Naive B cell (primary cell): ENCODE data around the gene SERPINA12. TPM values are rescaled to one million over a fixed set of nuclear protein-coding genes. Genes with fewer than 3 reads are reported as not detected.
"Not testable (repeated sequence)": the region's sequence is repeated elsewhere in the genome, so short reads cannot be mapped to it uniquely, and the experiment has no call there.

ENCODE experiments used
- ATAC-seq, 2 donors: fragments of 150-1000 bp; cut with Tn5 transposase; 2 replicates each; pipeline ENCODE4 v1.10.0; 2021; ENCODE audit warnings: low read depth in 2 of 2, mild to moderate bottlenecking in 2 of 2, moderate library complexity in 2 of 2
- DNase-seq: peaks from one replicate; pipeline ENCODE4 v3.0.0; 2022
- H3K27ac Mint-ChIP-seq, 6 donors: one replicate each; pipeline ENCODE4 v1.8.0; 2020 to 2022; ENCODE audit warnings: mild to moderate bottlenecking in 6 of 6, mixed read lengths in 6 of 6, moderate library complexity in 5 of 6, inconsistent platforms in 2 of 6
- H3K27me3 Mint-ChIP-seq, 3 donors: one replicate each; pipeline ENCODE4 v1.8.0; 2021 to 2022; ENCODE audit warnings: mixed read lengths in 3 of 3, mild to moderate bottlenecking in 1 of 3
- H3K36me3 Mint-ChIP-seq, 2 donors: one replicate each; pipeline ENCODE4 v1.8.0; 2020 to 2022; ENCODE audit warnings: mixed read lengths in 2 of 2, inconsistent platforms in 1 of 2, mild to moderate bottlenecking in 1 of 2
- H3K4me1 Mint-ChIP-seq, 3 donors: one replicate each; pipeline ENCODE4 v1.8.0; 2020 to 2022; ENCODE audit warnings: mixed read lengths in 3 of 3, inconsistent platforms in 1 of 3, mild to moderate bottlenecking in 1 of 3, moderate library complexity in 1 of 3
- H3K4me3 Mint-ChIP-seq, 8 donors: one replicate each; pipeline ENCODE4 v1.8.0; 2020 to 2022; ENCODE audit warnings: mild to moderate bottlenecking in 8 of 8, mixed read lengths in 8 of 8, moderate library complexity in 8 of 8, inconsistent platforms in 2 of 8
- H3K9me3 Mint-ChIP-seq, 7 donors: one replicate each; pipeline ENCODE4 v1.8.0; 2020 to 2022; ENCODE audit warnings: mixed read lengths in 7 of 7, mild to moderate bottlenecking in 5 of 7, inconsistent platforms in 2 of 7, moderate library complexity in 1 of 7
- polyA plus RNA-seq, 6 donors: library from polyadenylated mRNA; unstranded; fragments of 300-500 nt; fragmentation: Illumina TruSeq; gene quantifications; one replicate each; pipeline ENCODE4 v1.2.3, GENCODE V29; 2021; ENCODE audit warnings: low read depth in 6 of 6

The SERPINA12 gene
- polyA plus RNA-seq, 6 donors from 2014 or later, result not detected

DNA sequence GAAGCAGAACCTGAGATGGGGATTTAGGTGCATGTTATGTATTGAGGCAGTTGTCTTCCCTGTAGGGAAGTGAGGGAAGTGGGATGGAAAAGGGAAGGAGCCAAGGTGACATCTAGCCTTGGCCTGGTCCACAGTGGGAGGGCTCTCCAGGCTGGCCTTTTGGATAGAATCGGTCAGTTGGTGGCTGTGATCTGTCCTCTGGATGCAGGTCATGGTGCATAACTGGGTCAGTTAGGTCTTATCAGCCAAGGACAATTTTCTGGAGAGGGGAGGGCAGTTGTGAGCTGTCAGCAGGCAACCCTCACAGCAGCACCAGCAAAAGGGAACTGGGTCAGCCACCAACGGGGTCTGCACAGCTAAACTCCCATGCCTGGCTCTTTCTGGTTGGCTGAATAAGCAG lies 9.6 kb downstream of the SERPINA12 start:
- peaks cover 0 to 4% (median 0%) of the 10 kb centered on the region in 7 donors for H3K9me3 Mint-ChIP-seq
- ATAC-seq, result no peak
- no peaks in the 10 kb centered on the region for H3K4me1 Mint-ChIP-seq
- H3K36me3 Mint-ChIP-seq, result no peaks in the 10 kb centered on the region
- no peak overlapping the region for H3K27ac Mint-ChIP-seq
- H3K4me3 Mint-ChIP-seq, result no peak overlapping the region
- no peak for DNase-seq
- H3K27me3 Mint-ChIP-seq, result peaks cover 0 to 6% (median 5%) of the 10 kb centered on the region in 3 donors

DNA sequence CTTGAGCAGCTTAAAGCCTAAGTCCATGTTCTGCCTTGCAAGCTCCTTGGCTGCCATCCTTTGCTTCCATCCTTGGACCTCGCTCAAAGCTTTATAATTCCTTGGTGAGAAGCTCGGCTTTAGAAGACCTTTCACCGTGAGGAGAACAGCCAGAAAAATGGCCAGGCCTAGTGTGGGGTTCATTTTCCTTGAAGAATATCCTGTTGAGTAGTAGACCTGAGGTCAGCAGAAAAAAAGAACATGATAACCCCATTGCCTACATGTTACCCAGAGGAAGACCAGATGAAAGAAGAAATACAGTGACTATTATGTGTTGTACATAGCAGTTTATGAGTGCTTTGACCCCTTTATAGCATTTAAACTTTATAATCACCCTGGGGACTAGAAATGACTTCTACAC lies 11.1 kb downstream of the SERPINA12 start:
- no peak overlapping the region for H3K4me3 Mint-ChIP-seq
- H3K27ac Mint-ChIP-seq, result peak overlapping the region in 1 of 6 donors; percentile 45
- no peaks in the 10 kb centered on the region for H3K36me3 Mint-ChIP-seq
- H3K9me3 Mint-ChIP-seq, result peaks cover 0 to 4% (median 0%) of the 10 kb centered on the region in 7 donors
- ATAC-seq, result no peak
- H3K27me3 Mint-ChIP-seq, result peaks cover 0 to 6% (median 5%) of the 10 kb centered on the region in 3 donors
- no peak for DNase-seq
- H3K4me1 Mint-ChIP-seq, result no peaks in the 10 kb centered on the region

- H3K4me1 Mint-ChIP-seq, result no peaks in the 10 kb centered on the region
Observed at GRCh38 chr14:94494085-94494484, 15.2 kb downstream of the SERPINA12 start.

GRCh38 chr14:94491511-94491910 lies 17.8 kb downstream of the SERPINA12 start:
- Mint-ChIP-seq H3K27me3 (peaks cover 12 to 22% (median 13%) of the 10 kb centered on the region in 3 donors), H3K4me3 (no peak overlapping the region), H3K36me3 (no peaks in the 10 kb centered on the region), H3K9me3 (peaks cover 0 to 6% (median 0%) of the 10 kb centered on the region in 7 donors), H3K4me1 (no peaks in the 10 kb centered on the region), H3K27ac (no peak overlapping the region)
- DNase-seq, result no peak
- no peak for ATAC-seq

More at GRCh38 chr14:94494085-94494484, 15.2 kb downstream of the SERPINA12 start:
- H3K27ac Mint-ChIP-seq, result no peak overlapping the region
- H3K27me3 Mint-ChIP-seq, result peaks cover 0 to 2% (median 2%) of the 10 kb centered on the region in 3 donors
- H3K9me3 Mint-ChIP-seq, result peaks cover 0 to 4% (median 0%) of the 10 kb centered on the region in 7 donors
- ATAC-seq (no peak), DNase-seq (no peak)
- no peaks in the 10 kb centered on the region for H3K36me3 Mint-ChIP-seq
- H3K4me3 Mint-ChIP-seq, result no peak overlapping the region

DNA sequence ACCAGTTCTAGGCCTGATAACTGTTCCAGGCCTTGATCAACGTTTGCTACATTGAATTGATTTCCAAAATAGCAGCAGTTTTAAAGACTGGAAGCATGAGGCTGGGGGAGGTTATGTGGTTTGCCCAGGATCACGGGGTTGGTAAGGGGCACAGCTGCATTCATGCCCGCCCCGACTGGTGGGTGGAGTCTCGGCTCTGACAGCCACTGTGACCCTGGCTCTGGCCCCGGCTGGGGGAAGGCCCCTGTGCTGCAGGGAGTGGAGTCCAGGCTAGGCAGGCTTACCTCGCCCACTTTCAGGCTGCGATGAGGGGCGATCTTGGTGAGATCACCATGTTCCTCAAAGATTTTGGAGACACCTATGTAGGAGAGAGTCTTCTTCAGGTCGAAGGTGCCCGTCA lies 19.9 kb downstream of the SERPINA12 start:
- DNase-seq (no peak), ATAC-seq (no peak)
- no peak overlapping the region for H3K27ac Mint-ChIP-seq
- peaks cover 0 to 4% (median 0%) of the 10 kb centered on the region in 3 donors for H3K4me1 Mint-ChIP-seq
- no peaks in the 10 kb centered on the region for H3K36me3 Mint-ChIP-seq
- H3K4me3 Mint-ChIP-seq, result no peak overlapping the region
- peaks cover 0 to 6% (median 0%) of the 10 kb centered on the region in 7 donors for H3K9me3 Mint-ChIP-seq
- H3K27me3 Mint-ChIP-seq, result peaks cover 18 to 32% (median 21%) of the 10 kb centered on the region in 3 donors

DNA sequence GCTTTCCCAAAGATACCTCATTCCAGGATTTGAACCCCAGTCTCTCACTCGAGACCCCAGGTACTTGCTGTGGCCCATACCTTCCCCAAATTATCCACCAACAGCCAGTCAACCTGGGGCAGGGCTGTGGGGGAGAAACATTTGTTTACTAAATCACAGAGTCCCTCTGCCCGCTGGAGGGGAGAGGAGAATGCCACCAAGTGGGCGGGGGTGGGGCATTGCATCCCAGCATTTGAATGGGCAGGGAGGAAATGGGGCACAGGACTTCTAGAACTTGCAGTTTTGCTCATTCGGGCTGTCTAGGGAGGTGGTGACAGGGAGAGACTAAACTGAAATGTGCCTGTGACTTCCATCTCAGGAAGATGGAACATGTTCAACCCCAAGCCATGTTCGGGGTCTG lies 22.4 kb downstream of the SERPINA12 start:
- no peak overlapping the region for H3K4me3 Mint-ChIP-seq

DNA sequence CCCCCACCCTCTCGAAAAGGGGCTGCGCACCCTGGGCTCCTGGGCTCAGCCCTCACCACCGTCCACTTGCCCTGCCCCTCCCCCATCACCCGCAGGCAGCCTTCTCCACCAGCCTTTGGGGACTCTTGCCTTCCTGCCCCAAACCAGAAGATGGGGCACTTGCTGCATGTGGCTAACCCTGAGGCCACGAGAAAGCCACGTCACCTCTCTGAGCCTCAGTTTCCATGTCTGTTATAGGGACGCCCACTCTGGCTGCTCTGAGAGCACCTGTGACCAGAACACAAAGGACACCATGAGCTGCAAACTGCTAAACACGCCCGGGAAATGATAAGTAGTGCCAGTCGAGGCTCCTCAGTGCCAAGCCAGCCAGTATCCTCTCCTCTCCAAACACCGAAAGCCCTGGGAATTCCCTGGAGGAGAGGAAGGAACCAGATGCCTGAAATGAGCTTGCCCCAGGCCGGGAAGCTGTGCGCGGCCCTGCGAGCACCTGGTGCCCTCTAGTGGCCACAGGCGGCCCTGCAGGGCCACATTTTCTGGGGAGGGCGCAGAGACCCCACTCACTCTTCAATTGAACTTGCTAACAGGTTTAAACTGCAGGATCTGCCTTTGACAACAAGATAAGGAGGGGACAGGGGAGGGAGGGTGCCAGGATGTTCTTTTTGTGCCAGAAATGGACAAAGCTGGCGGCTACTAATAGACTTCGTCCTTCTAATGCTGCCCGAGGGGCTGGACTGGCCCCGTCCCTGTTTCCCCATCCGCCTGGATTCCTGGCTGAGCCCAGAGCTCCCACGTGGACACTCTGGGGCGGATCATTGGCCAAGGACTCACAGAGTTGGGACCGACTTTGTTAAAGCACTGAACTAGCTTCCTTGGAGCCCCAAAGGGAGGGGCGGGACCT lies 23.1 kb downstream of the SERPINA12 start:
- Mint-ChIP-seq H3K9me3 (peaks cover 0 to 11% (median 0%) of the 10 kb centered on the region in 7 donors), H3K4me1 (peaks cover 0 to 10% (median 0%) of the 10 kb centered on the region in 3 donors), H3K27ac (peak overlapping the region in 1 of 6 donors; percentile 76), H3K27me3 (peaks cover 18 to 43% (median 33%) of the 10 kb centered on the region in 3 donors), H3K36me3 (no peaks in the 10 kb centered on the region), H3K4me3 (no peak overlapping the region)
- ATAC-seq (no peak), DNase-seq (peak; percentile 20)

More for the DNA sequence above, 22.4 kb downstream of the SERPINA12 start:
- DNase-seq (no peak), ATAC-seq (no peak)
- Mint-ChIP-seq H3K4me1 (peaks cover 0 to 10% (median 0%) of the 10 kb centered on the region in 3 donors), H3K27me3 (peaks cover 18 to 43% (median 33%) of the 10 kb centered on the region in 3 donors), H3K27ac (no peak overlapping the region), H3K9me3 (peaks cover 0 to 11% (median 0%) of the 10 kb centered on the region in 7 donors), H3K36me3 (no peaks in the 10 kb centered on the region)

GRCh38 chr14:94484481-94484880 lies 24.8 kb downstream of the SERPINA12 start:
- Mint-ChIP-seq H3K4me1 (peaks cover 0 to 10% (median 0%) of the 10 kb centered on the region in 3 donors), H3K4me3 (no peak overlapping the region), H3K9me3 (peaks cover 0 to 15% (median 4%) of the 10 kb centered on the region in 7 donors), H3K27me3 (peaks cover 18 to 43% (median 33%) of the 10 kb centered on the region in 3 donors), H3K27ac (no peak overlapping the region), H3K36me3 (no peaks in the 10 kb centered on the region)
- DNase-seq (no peak), ATAC-seq (no peak)

DNA sequence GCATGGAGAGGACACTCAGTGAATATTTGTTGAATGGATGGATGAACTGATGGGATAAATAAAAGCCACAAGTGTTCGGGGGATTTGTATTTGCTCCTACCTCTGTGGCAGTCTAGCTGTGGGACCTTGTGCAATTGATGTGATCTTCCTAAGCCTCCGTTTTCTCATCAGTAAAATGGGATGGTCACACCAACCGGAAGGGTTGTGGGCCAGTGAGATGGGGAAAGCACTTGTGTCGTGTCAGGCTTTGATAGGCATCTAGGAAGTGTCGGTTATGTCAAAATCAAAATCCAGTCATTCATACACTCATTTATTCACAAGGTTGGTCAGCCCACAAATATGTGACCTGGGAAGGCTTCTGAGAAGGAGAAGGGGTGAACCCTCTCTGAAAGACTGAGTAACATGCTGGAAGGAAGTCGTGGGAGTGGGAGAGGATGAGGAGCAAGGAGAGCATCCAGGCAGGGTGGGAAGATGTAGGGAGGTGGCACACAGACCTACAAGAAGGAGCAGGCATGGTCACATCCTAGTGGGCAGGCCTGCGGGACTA lies 25.5 kb downstream of the SERPINA12 start:
- ATAC-seq, result no peak
- H3K4me1 Mint-ChIP-seq, result peaks cover 0 to 10% (median 0%) of the 10 kb centered on the region in 3 donors
- H3K27me3 Mint-ChIP-seq, result peaks cover 17 to 37% (median 30%) of the 10 kb centered on the region in 3 donors
- H3K36me3 Mint-ChIP-seq, result no peaks in the 10 kb centered on the region
- H3K27ac Mint-ChIP-seq, result peak overlapping the region in 1 of 6 donors; percentile 40
- peaks cover 5 to 22% (median 7%) of the 10 kb centered on the region in 7 donors for H3K9me3 Mint-ChIP-seq
- DNase-seq, result no peak
- H3K4me3 Mint-ChIP-seq, result no peak overlapping the region

DNA sequence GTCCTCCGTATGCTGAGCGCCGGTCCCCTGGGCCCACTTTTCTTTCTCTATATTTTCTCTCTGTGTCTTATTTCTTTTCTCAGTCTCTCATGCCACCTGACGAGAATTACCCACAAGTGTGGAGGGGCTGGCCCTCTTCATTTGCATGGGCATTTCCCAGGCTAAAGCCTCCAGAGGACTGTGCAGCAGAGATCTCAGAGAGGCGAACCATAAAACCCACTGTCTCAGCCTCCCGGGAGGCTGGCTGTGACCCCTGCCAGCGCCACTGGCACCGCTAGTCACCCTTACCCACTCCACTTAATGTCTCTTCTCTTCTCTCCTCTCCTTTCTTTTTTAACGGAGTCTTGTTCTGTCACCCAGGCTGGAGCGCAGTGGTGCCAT lies 26.2 kb downstream of the SERPINA12 start:
- peaks cover 0 to 10% (median 0%) of the 10 kb centered on the region in 3 donors for H3K4me1 Mint-ChIP-seq
- H3K9me3 Mint-ChIP-seq, result peaks cover 7 to 26% (median 13%) of the 10 kb centered on the region in 7 donors
- DNase-seq (no peak), ATAC-seq (peak in 1 of 2 donors; percentile 73)
- H3K27ac Mint-ChIP-seq, result peak overlapping the region in 1 of 6 donors; percentile 41
- no peaks in the 10 kb centered on the region for H3K36me3 Mint-ChIP-seq
- H3K27me3 Mint-ChIP-seq, result peaks cover 14 to 30% (median 23%) of the 10 kb centered on the region in 3 donors
- H3K4me3 Mint-ChIP-seq, result peak overlapping the region in 1 of 8 donors; percentile 65

- DNase-seq, H3K4me1 Mint-ChIP-seq, H3K36me3 Mint-ChIP-seq, H3K4me3 Mint-ChIP-seq, ATAC-seq: not testable (repeated sequence)
- peaks cover 10 to 30% (median 15%) of the 10 kb centered on the region in 7 donors for H3K9me3 Mint-ChIP-seq
- H3K27me3 Mint-ChIP-seq, result peaks cover 11 to 30% (median 21%) of the 10 kb centered on the region in 3 donors
- H3K27ac Mint-ChIP-seq, result peak overlapping the region in 1 of 6 donors; percentile 41
Observed at GRCh38 chr14:94482132-94483070, 26.9 kb downstream of the SERPINA12 start.

DNA sequence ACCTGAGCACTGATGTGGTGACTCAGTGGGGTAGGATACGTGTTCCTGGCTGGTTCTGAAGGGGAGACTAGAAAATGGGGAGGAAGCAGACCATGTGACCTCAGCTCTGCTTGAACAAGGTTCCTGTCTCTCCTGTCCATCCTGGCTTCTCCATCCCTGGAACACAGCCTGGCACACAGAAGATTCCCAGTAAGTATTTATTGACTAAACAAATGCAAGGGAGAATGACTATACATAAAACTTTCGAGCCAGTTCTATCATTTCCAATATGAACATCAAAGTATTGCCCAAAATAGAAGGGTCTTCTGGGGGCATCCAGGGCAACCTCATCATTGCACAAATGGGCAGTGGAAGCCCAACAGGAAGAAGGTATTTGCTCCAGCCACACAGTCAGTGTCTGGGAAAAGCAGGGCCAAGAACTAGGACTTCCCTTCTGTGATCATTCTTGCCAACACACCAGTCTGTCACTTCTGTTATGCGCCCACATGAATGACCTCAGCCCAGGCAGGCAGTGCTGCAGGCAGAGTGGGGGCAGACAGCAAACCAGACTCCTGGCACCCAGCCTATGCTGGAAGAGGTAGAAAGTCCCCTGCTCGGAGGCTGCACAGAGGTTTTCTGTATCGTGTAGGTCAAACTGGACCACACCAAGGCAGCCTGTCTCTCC lies 27.7 kb downstream of the SERPINA12 start:
- H3K9me3 Mint-ChIP-seq, result peaks cover 10 to 32% (median 17%) of the 10 kb centered on the region in 7 donors
- H3K27me3 Mint-ChIP-seq, result peaks cover 11 to 24% (median 21%) of the 10 kb centered on the region in 3 donors
- DNase-seq (no peak), ATAC-seq (no peak)
- H3K36me3 Mint-ChIP-seq, result no peaks in the 10 kb centered on the region
- H3K4me3 Mint-ChIP-seq, result no peak overlapping the region
- no peak overlapping the region for H3K27ac Mint-ChIP-seq
- H3K4me1 Mint-ChIP-seq, result peaks cover 0 to 10% (median 0%) of the 10 kb centered on the region in 3 donors
